ENCODE measurements around the gene FOXA2. TPM values are rescaled to one million over a fixed set of nuclear protein-coding genes. Genes with fewer than 3 reads are reported as not detected.
A peak's percentile ranks its signal among the peaks of the same experiment; 100 is the strongest.

FOXA2 gene
- total RNA-seq, 1 donor from 2014 or later: 141 TPM

- H3K4me1 Mint-ChIP-seq (ENCODE audit: low read depth): peaks cover 67% of the 10 kb centered on the region
- H3K4me3 Mint-ChIP-seq (ENCODE audit: low read depth): peak overlapping the region; percentile 100
- H3K36me3 Mint-ChIP-seq (ENCODE audit: insufficient read depth): peaks cover 35% of the 10 kb centered on the region
- no peak for TF ChIP-seq CTCF (IDR thresholded peaks at IDR 0.05; ENCODE audit: unreplicated experiment)
- no peak for DNase-seq (ENCODE audit: low spot score, unreplicated experiment)
- H3K9me3 Mint-ChIP-seq (ENCODE audit: low read depth): no peaks in the 10 kb centered on the region
- no peaks in the 10 kb centered on the region for H3K27me3 Mint-ChIP-seq
- H3K27ac Mint-ChIP-seq: peak overlapping the region; percentile 98
These were observed 9.2 kb downstream of the FOXA2 start for GRCh38 chr20:22575087-22575721.

GRCh38 chr20:22574545-22575086 is 9.8 kb downstream of the FOXA2 start:
- H3K4me1 Mint-ChIP-seq (ENCODE audit: low read depth): peaks cover 65% of the 10 kb centered on the region
- DNase-seq (ENCODE audit: low spot score, unreplicated experiment): no peak
- no peak for TF ChIP-seq CTCF (IDR thresholded peaks at IDR 0.05; ENCODE audit: unreplicated experiment)
- peaks cover 30% of the 10 kb centered on the region for H3K36me3 Mint-ChIP-seq (ENCODE audit: insufficient read depth)
- no peaks in the 10 kb centered on the region for H3K9me3 Mint-ChIP-seq (ENCODE audit: low read depth)
- H3K27me3 Mint-ChIP-seq: no peaks in the 10 kb centered on the region
- H3K27ac Mint-ChIP-seq: peak overlapping the region; percentile 98
- peak overlapping the region; percentile 100 for H3K4me3 Mint-ChIP-seq (ENCODE audit: low read depth)

- Mint-ChIP-seq H3K36me3 (ENCODE audit: insufficient read depth) (peaks cover 32% of the 10 kb centered on the region), H3K4me3 (ENCODE audit: low read depth) (peak overlapping the region; percentile 67), H3K9me3 (ENCODE audit: low read depth) (no peaks in the 10 kb centered on the region), H3K4me1 (ENCODE audit: low read depth) (peaks cover 79% of the 10 kb centered on the region), H3K27ac (peak overlapping the region; percentile 98), H3K27me3 (no peaks in the 10 kb centered on the region)
- no peak for TF ChIP-seq CTCF (IDR thresholded peaks at IDR 0.05; ENCODE audit: unreplicated experiment)
- DNase-seq (ENCODE audit: low spot score, unreplicated experiment): peak; percentile 26
These were observed 11.9 kb downstream of the FOXA2 start for GRCh38 chr20:22572491-22572890.

- H3K9me3 Mint-ChIP-seq (ENCODE audit: low read depth): no peaks in the 10 kb centered on the region
- TF ChIP-seq CTCF (IDR thresholded peaks at IDR 0.05; ENCODE audit: unreplicated experiment): no peak
- DNase-seq (ENCODE audit: low spot score, unreplicated experiment): no peak
- H3K4me3 Mint-ChIP-seq (ENCODE audit: low read depth): peak overlapping the region; percentile 67
- H3K27ac Mint-ChIP-seq: peak overlapping the region; percentile 98
- H3K36me3 Mint-ChIP-seq (ENCODE audit: insufficient read depth): peaks cover 36% of the 10 kb centered on the region
- H3K4me1 Mint-ChIP-seq (ENCODE audit: low read depth): peaks cover 84% of the 10 kb centered on the region
- H3K27me3 Mint-ChIP-seq: no peaks in the 10 kb centered on the region
These were observed 12.3 kb downstream of the FOXA2 start for GRCh38 chr20:22572023-22572422.

- Mint-ChIP-seq H3K27ac (peak overlapping the region; percentile 96), H3K4me3 (ENCODE audit: low read depth) (peak overlapping the region; percentile 73), H3K36me3 (ENCODE audit: insufficient read depth) (peaks cover 43% of the 10 kb centered on the region)
These were observed 15.0 kb downstream of the FOXA2 start for GRCh38 chr20:22569353-22569752.

More at GRCh38 chr20:22569353-22569752, 15.0 kb downstream of the FOXA2 start:
- H3K9me3 Mint-ChIP-seq (ENCODE audit: low read depth): no peaks in the 10 kb centered on the region
- no peak for DNase-seq (ENCODE audit: low spot score, unreplicated experiment)
- no peak for TF ChIP-seq CTCF (IDR thresholded peaks at IDR 0.05; ENCODE audit: unreplicated experiment)
- no peaks in the 10 kb centered on the region for H3K27me3 Mint-ChIP-seq
- H3K4me1 Mint-ChIP-seq (ENCODE audit: low read depth): peaks cover 85% of the 10 kb centered on the region

All from progenitor cell of endocrine pancreas (in vitro differentiated cells).